WTC11 (cell line): ENCODE data around the gene OSTC.

ENCODE experiments used
- ATF3 ChIP-seq: sonication (generic); formaldehyde crosslinking; conservative IDR thresholded peaks from 2 replicates; pipeline ENCODE4 v1.8.1; 2022; ENCODE audit warnings: mild to moderate bottlenecking, missing genetic modification reagents
- CREM ChIP-seq: sonication (generic); formaldehyde crosslinking; IDR thresholded peaks from 2 replicates; pipeline ENCODE4 v1.8.1; 2022; ENCODE audit warnings: mild to moderate bottlenecking, missing genetic modification reagents, moderate library complexity
- CTCF ChIP-seq: fragments of 200-600 bp; IDR thresholded peaks from 2 replicates; pipeline ENCODE4 v1.8.0; 2022; ENCODE audit warnings: antibody characterized with exemption
- FOXJ3 ChIP-seq: sonication (generic); formaldehyde crosslinking; IDR thresholded peaks from 2 replicates; pipeline ENCODE4 v1.9.0; 2021; ENCODE audit warnings: missing genetic modification reagents, mild to moderate bottlenecking, borderline replicate concordance
- FOXP1 ChIP-seq: sonication (generic); formaldehyde crosslinking; IDR thresholded peaks from 2 replicates; pipeline ENCODE4 v1.8.0; 2022; ENCODE audit warnings: missing genetic modification reagents, mild to moderate bottlenecking, moderate library complexity, borderline replicate concordance
- MLX ChIP-seq: sonication (generic); formaldehyde crosslinking; IDR thresholded peaks from 2 replicates; pipeline ENCODE4 v1.8.1; 2023; ENCODE audit warnings: mild to moderate bottlenecking, missing genetic modification reagents, moderate library complexity
- NFYB ChIP-seq: sonication (generic); formaldehyde crosslinking; conservative IDR thresholded peaks from 2 replicates; pipeline ENCODE4 v1.8.0; 2022; ENCODE audit warnings: low read depth, missing genetic modification reagents
- TP53 ChIP-seq: sonication (generic); formaldehyde crosslinking; IDR thresholded peaks from 2 replicates; pipeline ENCODE4 v1.8.1; 2023; ENCODE audit warnings: mild to moderate bottlenecking, missing genetic modification reagents
- ZNF121 ChIP-seq: sonication (generic); formaldehyde crosslinking; IDR thresholded peaks from 2 replicates; pipeline ENCODE4 v1.8.0; 2023; ENCODE audit warnings: missing genetic modification reagents
- ZNF512 ChIP-seq: sonication (generic); formaldehyde crosslinking; IDR thresholded peaks from 2 replicates; pipeline ENCODE4 v1.8.1; 2022; ENCODE audit warnings: missing genetic modification reagents, borderline replicate concordance

- no peak for TF ChIP-seq CTCF
- no peak for TF ChIP-seq ZNF121 (CRISPR knock-in tag)
- TF ChIP-seq FOXP1: no peak
- no peak for TF ChIP-seq MLX (CRISPR knock-in tag)
- no peak for TF ChIP-seq ATF3 (CRISPR knock-in tag)
- no peak for TF ChIP-seq ZNF512
- no peak for TF ChIP-seq CREM (CRISPR knock-in tag)
- TF ChIP-seq TP53 (CRISPR knock-in tag): no peak
- TF ChIP-seq NFYB (CRISPR knock-in tag): no peak
- TF ChIP-seq FOXJ3 (CRISPR knock-in tag): no peak
Observed at GRCh38 chr4:108717386-108717785, 67.0 kb downstream of the OSTC start.
